ENCODE results near the gene BMF.

- TF ChIP-seq CTCF (conservative IDR thresholded peaks at IDR 0.05; ENCODE audit: low read length) (no peak), EZH2phosphoT487 (IDR thresholded peaks at IDR 0.05; ENCODE audit: borderline replicate concordance, low read depth, low read length) (no peak)
Measured at GRCh38 chr15:40067921-40068624, 40.6 kb downstream of the BMF start.
